ENCODE data around the gene AVL9.
"Not testable (repeated sequence)": the region's sequence is repeated elsewhere in the genome, so short reads cannot be mapped to it uniquely, and the experiment has no call there.

The AVL9 gene

GRCh38 chr7:32495298-32496051 lies at the start of gene AVL9:
AVL9 (plus strand) TSS chr7:32495489; CDS start chr7:32495710, 221 bp downstream.
- peak; percentile 96 to 99 (median 98) for DNase-seq

- DNase-seq = no peak
Measured at GRCh38 chr7:32447218-32447617, 48.1 kb upstream of the AVL9 start.

- no peak for DNase-seq
Measured at GRCh38 chr7:32453341-32454011, 41.8 kb upstream of the AVL9 start.

- no peak for DNase-seq
Measured at GRCh38 chr7:32458025-32458424, 37.3 kb upstream of the AVL9 start.

- DNase-seq = no peak
Measured at GRCh38 chr7:32459788-32460187, 35.5 kb upstream of the AVL9 start.

- DNase-seq = no peak
Measured at GRCh38 chr7:32461484-32461883, 33.8 kb upstream of the AVL9 start.

GRCh38 chr7:32462451-32462850 lies 32.8 kb upstream of the AVL9 start:
- no peak for DNase-seq

GRCh38 chr7:32462977-32463376 lies 32.3 kb upstream of the AVL9 start:
- DNase-seq = no peak

GRCh38 chr7:32464641-32465416 lies 30.5 kb upstream of the AVL9 start:
- DNase-seq = not testable (repeated sequence)

- DNase-seq = not testable (repeated sequence)
Measured at GRCh38 chr7:32470004-32470403, 25.3 kb upstream of the AVL9 start.

GRCh38 chr7:32470871-32471270 lies 24.4 kb upstream of the AVL9 start:
- no peak for DNase-seq

- DNase-seq = no peak
Measured at GRCh38 chr7:32472015-32472414, 23.3 kb upstream of the AVL9 start.

GRCh38 chr7:32474008-32474407 lies 21.3 kb upstream of the AVL9 start:
- no peak for DNase-seq

GRCh38 chr7:32476816-32477648 lies 18.3 kb upstream of the AVL9 start:
- no peak for DNase-seq

GRCh38 chr7:32477649-32477980 lies 17.7 kb upstream of the AVL9 start:
- no peak for DNase-seq

GRCh38 chr7:32479574-32480200 lies 15.6 kb upstream of the AVL9 start:
- peak; percentile 42 to 58 (median 46) for DNase-seq

- DNase-seq = no peak
Measured at GRCh38 chr7:32481176-32481575, 14.1 kb upstream of the AVL9 start.

- DNase-seq = no peak
Measured at GRCh38 chr7:32481921-32482320, 13.4 kb upstream of the AVL9 start.

GRCh38 chr7:32489788-32490126 lies 5.5 kb upstream of the AVL9 start:
- DNase-seq = no peak

GRCh38 chr7:32490127-32490796 lies 5.0 kb upstream of the AVL9 start, which contains the start of gene LSM5:
LSM5 (minus strand) TSS chr7:32490380; CDS start chr7:32490365, 15 bp downstream.
- DNase-seq = peak; percentile 94 to 97 (median 96)

- no peak for DNase-seq
Measured at GRCh38 chr7:32494946-32495297, 367 bp upstream of the AVL9 start.

Measured in suppressor macrophage treated with lipopolysaccharide for 1 hour (primary cell).